Astrocyte of the cerebellum (primary cell): ENCODE results near the gene ALG14.
"Not testable (repeated sequence)": the region's sequence is repeated elsewhere in the genome, so short reads cannot be mapped to it uniquely, and the experiment has no call there.

Experiments used
- DNase-seq: peaks from one replicate; pipeline ENCODE4 v3.0.0-alpha.2; 2011; ENCODE audit warnings: low read depth
- H3K4me3 ChIP-seq: 2 replicates; pipeline ENCODE4 v1.5.1; 2011; ENCODE audit warnings: mild to moderate bottlenecking, low read depth, low read length, moderate library complexity
- in situ Hi-C: cut with HindIII; loops from 2 replicates; pipeline ENCODE4 v1.10.0; 2017; ENCODE audit warnings: low sequenced_read_pairs
- TF ChIP-seq, protein P1 (sequence below): IDR thresholded peaks from 2 replicates; pipeline ENCODE4 v1.5.1; 2012; ENCODE audit warnings: low read length, low read depth, moderate library complexity, mild to moderate bottlenecking; ENCODE audit errors: missing control alignments

ALG14 gene

DNA sequence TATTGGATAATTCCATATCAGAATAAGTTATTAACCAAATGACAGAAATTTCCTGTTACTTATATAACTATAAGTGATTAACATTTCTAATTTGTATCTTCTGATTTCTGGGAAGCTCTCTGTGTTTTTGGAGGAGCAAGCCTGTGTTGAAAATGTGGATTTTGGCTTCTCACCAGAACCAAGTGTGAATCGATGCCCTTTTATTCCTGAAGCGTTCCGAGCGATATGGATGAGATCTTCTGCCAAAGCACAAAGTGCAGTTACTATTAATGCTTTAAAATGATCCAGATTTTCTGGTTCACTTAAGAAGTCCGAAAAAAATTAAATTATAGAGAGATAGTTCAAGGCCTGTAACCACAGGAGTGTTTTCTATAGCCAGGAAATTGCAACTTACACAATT is 22.8 kb downstream of the ALG14 start:
- DNase-seq: no peak
- in situ Hi-C loops: loop anchor here (25.0 kb wide), 1 partner anchor 138 kb away; no protein-coding TSS in a partner anchor
- no peak overlapping the region for H3K4me3 ChIP-seq
- TF ChIP-seq, protein P1, sequence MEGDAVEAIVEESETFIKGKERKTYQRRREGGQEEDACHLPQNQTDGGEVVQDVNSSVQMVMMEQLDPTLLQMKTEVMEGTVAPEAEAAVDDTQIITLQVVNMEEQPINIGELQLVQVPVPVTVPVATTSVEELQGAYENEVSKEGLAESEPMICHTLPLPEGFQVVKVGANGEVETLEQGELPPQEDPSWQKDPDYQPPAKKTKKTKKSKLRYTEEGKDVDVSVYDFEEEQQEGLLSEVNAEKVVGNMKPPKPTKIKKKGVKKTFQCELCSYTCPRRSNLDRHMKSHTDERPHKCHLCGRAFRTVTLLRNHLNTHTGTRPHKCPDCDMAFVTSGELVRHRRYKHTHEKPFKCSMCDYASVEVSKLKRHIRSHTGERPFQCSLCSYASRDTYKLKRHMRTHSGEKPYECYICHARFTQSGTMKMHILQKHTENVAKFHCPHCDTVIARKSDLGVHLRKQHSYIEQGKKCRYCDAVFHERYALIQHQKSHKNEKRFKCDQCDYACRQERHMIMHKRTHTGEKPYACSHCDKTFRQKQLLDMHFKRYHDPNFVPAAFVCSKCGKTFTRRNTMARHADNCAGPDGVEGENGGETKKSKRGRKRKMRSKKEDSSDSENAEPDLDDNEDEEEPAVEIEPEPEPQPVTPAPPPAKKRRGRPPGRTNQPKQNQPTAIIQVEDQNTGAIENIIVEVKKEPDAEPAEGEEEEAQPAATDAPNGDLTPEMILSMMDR: no peak

GRCh38 chr1:95048317-95048716 is 24.4 kb downstream of the ALG14 start:
- H3K4me3 ChIP-seq: no peak overlapping the region
- DNase-seq: no peak
- in situ Hi-C loops: loop anchor here (25.0 kb wide), 1 partner anchor 136 kb away; no protein-coding TSS in a partner anchor
- TF ChIP-seq, protein P1: no peak

GRCh38 chr1:95047624-95048023 is 25.1 kb downstream of the ALG14 start:
- H3K4me3 ChIP-seq, DNase-seq: not testable (repeated sequence)
- in situ Hi-C loops: loop anchor here (25.0 kb wide), 1 partner anchor 135 kb away; no protein-coding TSS in a partner anchor

DNA sequence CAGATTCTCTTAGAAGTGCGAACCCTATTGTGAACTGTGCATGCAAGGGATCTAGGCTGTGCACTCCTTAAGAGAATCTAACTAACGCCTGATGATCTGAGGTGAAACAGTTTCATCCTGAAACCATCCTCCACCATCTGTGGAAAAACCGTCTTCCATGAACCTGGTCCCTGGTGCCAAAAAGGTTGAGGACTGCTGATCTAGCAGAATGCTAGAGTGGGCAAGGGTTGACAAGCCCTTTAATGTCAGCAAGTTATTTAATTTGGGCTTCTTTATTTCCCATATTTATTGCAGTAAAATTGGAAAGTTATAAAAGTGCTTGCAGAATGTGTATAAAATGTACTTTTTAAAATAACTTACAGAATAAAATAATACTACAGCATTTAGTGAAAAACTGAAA is 26.4 kb downstream of the ALG14 start:
- TF ChIP-seq, protein P1: no peak
- in situ Hi-C loops: loop anchor here (25.0 kb wide), 1 partner anchor 134 kb away; no protein-coding TSS in a partner anchor
- H3K4me3 ChIP-seq: no peak overlapping the region
- no peak for DNase-seq

- in situ Hi-C loops: loop anchor here (25.0 kb wide), 1 partner anchor 131 kb away; no protein-coding TSS in a partner anchor
- TF ChIP-seq, protein P1: peak; percentile 99
- no peak overlapping the region for H3K4me3 ChIP-seq
- DNase-seq: peak; percentile 78
These were observed 29.4 kb downstream of the ALG14 start for GRCh38 chr1:95043141-95043980.

DNA sequence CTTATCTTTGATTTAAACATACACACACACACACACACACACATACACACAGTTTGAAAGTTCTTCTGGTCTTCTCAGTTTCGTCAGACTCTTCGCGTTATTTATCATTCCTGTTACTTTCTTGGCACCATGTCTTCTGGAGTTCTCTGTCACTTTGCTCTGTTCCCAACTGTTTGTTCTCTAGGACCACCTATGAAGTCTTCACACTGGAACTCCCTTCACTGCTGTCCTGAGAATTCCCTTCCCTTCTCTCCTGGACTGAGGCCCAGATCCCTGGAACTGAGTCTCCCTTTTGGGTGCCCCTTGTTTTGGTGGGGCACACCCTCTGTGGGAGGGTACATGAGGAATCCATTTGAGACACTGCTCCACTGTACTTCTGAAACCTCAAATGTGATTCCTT is 30.5 kb downstream of the ALG14 start:
- TF ChIP-seq, protein P1: no peak
- H3K4me3 ChIP-seq: no peak overlapping the region
- no peak for DNase-seq
- in situ Hi-C loops: loop anchor here (25.0 kb wide), 1 partner anchor 130 kb away; no protein-coding TSS in a partner anchor
